Measurements from ENCODE around the gene UBA1.
A peak's percentile ranks its signal among the peaks of the same experiment; 100 is the strongest.

The UBA1 gene

DNA sequence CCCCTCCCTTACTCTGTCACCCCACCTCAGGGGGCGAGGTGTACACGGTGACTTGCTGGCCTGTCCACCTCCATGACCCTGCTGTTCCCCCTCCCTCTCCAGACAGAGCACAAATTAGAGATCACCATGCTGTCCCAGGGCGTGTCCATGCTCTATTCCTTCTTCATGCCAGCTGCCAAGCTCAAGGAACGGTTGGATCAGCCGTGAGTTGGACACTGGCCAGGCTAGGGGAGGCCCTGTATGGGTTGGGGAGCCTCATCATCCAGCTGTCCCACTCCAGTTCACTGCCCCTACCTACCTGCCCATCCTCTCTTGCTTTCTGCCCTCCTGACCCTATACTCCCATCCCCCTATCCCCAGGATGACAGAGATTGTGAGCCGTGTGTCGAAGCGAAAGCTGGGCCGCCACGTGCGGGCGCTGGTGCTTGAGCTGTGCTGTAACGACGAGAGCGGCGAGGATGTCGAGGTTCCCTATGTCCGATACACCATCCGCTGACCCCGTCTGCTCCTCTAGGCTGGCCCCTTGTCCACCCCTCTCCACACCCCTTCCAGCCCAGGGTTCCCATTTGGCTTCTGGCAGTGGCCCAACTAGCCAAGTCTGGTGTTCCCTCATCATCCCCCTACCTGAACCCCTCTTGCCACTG, 20.9 kb downstream of the UBA1 start:
- DNase-seq = no peak

GRCh38 chrX:47215291-47215900, 21.8 kb downstream of the UBA1 start:
- no peak for DNase-seq

DNA sequence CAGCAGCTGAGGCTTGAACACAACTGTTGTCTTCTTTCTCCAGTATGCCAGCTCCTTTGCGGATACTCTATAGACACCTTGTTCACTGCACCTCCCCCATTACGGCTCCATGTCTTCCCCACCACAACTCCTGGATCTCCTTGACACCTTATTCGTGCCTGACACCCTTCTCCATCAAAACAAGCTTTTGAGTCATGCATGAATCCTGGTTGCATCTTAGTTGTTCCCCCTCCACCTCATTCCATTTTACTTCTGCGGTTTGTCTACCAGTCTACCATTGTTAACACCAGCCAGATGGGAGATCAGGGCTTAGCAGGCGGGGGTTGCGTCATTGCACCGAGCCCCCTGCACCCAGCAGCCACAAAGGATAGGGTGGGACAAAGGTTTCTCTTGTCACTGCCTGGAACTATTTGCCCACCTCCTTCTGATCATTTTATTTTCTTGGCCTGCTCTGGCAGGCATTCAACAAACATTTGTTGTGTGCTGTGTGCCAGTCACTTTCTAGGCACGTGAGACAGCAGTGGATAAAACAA, 22.8 kb downstream of the UBA1 start:
- DNase-seq = no peak

DNA sequence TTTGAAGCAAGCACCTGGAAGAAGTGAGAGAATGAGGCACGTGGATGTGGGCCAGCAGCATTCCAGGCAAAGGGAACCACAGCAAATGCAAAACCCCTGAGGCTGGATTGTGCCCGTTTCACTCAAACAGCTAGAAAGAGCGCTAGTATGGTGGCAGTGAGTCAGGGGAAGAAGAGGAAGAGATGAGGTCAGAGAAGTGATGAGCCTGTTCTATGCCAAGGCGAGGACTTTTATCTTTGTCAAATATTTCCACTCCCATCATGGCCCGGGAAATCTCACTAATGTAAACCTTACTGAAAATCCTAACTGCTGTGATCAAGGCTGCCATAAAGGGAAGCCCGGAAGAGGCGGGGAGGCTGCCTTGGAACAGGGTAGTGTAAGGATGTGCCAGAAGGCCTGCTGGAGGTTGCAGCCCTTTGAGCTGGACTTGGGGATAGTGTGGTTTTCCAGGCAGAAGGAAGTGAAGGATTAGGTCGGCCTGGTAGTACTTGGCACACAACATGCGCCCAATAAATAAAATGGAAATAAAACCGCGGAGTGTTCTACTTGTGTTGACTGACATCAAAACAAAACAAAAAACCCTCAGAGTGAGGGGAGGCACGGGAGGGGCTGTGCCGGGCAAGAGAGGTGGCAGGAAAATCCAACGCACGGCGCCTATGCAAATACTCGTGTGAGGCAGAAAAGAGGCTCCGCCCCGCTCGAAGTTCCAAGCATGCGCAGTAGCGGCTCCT, 23.7 kb downstream of the UBA1 start:
- DNase-seq = no peak

DNA sequence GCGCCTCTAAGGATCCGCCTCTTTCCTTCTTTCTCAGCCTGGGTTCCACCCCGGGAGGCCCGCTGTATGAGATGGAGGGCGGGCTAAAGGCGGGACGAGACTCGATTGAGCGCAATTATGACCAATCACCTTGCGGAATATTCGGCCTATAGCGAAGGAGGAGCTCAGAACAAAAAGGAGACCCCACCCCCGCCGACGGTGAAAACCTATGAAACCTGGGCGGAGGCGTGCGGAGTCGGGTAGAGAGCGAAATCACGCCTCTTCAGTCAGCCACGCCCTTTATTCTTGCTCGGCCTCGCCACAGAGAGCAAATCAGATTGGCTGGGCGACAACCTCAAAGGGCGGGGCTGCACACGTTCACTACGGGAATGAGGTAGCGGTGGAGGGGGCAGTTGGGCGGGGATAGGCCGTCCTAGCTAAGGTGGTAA, 24.2 kb downstream of the UBA1 start:
- peak; percentile 98 for DNase-seq

GRCh38 chrX:47218280-47218919, 24.8 kb downstream of the UBA1 start, which contains the start of gene CDK16:
Gene CDK16, plus strand, starts transcription at chrX:47218681. Its CDS starts 4,877 bp downstream, at chrX:47223558.
- peak; percentile 86 for DNase-seq

DNA sequence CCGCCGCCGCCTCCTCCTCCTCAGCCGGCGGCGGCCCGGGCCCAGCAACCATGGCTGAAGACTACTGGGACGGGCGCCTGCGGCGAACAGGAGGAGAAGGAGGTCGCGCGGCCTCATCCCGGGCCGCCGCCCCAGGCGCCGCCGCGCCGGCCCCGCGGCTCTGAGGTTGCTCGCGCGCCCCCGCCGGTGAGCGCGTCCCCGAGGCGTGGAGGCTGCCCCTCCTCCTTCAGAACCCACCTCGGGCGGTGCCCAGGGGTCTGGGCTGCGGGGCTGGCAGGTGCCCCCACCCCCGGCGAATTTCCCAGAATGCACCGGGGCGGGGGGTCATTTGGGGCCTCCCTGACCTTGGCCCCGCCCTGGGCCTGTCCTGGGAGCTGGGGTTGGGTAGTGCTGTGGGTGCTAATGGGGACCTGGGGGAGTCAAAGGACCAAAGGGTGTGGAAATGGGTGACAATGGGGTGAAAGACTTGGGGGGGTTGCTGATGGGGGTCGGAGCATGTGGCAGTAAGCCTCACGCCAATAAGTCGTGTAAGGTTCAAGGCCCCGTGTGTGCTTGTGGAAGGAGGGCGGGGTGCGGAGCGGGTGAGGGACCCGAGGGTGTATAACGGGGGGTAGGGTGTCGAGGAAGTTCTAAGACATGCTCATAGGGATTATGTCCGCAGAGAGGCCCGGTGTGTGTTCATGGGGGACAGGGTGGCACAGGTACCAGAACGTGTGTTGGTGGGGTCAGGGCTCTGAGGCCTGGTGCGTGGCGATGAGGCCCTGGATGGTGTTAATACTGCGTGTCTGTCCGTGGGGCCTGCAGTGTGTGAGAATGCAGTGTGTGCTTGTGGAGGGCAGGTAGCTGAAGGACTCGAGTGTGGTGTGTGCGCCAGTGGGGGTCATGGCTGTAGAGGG, 25.5 kb downstream of the UBA1 start:
- peak; percentile 54 for DNase-seq

- DNase-seq = no peak
Measured at GRCh38 chrX:47221756-47222155, 28.1 kb downstream of the UBA1 start.

- no peak for DNase-seq
Measured at GRCh38 chrX:47222751-47223350, 29.2 kb downstream of the UBA1 start.

- DNase-seq = no peak
Measured at GRCh38 chrX:47223476-47224250, 30.0 kb downstream of the UBA1 start.

DNA sequence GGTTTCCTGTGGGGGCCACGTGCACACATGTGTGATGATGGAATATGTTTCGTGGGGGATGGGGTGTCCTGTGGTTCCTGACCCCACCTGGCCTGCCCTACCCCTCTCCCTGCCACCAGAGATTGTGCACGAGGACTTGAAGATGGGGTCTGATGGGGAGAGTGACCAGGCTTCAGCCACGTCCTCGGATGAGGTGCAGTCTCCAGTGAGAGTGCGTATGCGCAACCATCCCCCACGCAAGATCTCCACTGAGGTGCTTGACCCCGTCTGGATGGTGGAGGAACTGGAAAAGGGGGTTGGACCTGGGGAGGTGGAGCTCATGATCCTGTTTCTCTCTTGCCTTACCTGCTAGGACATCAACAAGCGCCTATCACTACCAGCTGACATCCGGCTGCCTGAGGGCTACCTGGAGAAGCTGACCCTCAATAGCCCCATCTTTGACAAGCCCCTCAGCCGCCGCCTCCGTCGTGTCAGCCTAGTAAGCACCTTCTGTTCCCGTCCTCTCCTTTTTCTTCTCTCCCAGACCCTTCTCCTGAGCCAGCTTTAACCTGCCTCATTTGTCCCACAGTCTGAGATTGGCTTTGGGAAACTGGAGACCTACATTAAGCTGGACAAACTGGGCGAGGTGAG, 30.8 kb downstream of the UBA1 start:
- DNase-seq = no peak

- DNase-seq = no peak
Measured at GRCh38 chrX:47224896-47225290, 31.3 kb downstream of the UBA1 start.

DNA sequence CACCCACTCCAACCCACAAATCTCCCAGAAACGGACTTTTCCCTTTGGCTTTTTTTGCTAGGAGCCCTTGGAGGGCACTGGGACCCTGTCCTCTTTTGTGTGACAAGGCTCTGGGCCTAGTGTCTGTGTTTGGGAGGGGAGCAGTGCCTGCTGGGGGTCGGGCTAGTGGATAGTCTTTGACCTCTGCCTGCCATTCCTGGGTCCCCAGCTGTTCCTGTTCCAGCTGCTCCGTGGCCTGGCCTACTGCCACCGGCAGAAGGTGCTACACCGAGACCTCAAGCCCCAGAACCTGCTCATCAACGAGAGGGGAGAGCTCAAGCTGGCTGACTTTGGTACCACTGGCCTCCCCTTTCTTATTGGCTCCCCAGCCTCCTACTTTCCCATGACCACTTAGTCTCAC, 32.4 kb downstream of the UBA1 start:
- no peak for DNase-seq

- DNase-seq = no peak
Measured at GRCh38 chrX:47226531-47227333, 33.1 kb downstream of the UBA1 start.

DNA sequence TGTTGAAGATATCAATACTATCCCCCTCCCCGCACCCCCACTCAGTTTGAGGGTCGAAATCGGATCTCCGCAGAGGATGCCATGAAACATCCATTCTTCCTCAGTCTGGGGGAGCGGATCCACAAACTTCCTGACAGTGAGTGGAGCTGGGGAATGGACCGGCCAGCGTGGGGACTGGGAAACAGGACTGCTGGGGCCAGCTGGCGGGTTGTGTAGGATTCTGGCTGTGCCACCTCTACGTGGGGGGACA, 33.6 kb downstream of the UBA1 start:
- DNase-seq = no peak

DNA sequence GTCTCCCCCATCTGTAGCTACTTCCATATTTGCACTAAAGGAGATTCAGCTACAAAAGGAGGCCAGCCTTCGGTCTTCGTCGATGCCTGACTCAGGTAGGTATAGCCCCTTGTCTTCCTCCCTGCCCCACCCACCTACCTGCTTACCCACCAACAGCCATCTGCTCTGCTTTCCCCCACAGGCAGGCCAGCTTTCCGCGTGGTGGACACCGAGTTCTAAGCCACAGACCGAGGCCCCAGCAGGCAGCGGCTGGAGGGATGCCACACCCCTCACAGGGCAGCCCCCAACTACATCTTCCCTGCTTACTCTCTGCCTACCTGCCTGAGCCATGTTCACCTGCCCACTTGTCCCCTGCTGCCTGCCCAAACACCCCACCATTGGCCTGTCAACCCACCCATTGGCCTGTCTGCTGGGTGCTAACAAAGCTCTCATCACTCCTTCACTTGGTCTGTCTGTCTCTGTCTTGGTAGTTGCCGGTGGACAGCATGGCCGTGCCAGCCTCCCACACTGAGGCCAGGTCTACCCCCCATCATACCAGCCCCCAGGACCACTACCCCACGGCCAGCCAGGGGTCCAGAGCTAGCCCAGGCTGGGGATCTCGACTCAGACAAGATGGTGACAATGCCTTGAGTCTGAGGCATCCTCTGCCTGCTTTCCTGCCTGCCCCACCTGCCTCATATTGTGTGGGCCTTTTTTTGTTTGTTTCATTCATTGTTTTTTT, 35.1 kb downstream of the UBA1 start:
- DNase-seq = no peak

DNA sequence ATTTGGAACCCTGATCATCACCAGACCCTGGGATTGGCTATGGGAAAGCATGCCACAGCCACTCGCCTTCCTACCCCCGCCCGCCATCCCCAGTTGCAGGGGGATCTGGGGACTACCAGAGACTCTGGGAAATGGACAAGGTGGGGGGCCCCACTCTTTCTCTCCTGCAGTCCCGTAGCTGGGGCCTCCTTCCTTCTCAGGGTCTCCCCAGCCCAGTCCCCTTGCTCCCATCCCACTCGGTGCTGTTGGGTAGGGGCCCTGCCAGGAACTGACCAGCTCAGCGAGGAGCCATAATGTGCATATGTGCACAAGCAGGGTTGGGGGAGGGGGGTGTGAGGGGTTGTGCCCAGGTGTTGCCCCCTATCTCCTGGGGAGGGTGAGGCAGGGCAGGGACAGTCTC, 35.8 kb downstream of the UBA1 start:
- no peak for DNase-seq

DNA sequence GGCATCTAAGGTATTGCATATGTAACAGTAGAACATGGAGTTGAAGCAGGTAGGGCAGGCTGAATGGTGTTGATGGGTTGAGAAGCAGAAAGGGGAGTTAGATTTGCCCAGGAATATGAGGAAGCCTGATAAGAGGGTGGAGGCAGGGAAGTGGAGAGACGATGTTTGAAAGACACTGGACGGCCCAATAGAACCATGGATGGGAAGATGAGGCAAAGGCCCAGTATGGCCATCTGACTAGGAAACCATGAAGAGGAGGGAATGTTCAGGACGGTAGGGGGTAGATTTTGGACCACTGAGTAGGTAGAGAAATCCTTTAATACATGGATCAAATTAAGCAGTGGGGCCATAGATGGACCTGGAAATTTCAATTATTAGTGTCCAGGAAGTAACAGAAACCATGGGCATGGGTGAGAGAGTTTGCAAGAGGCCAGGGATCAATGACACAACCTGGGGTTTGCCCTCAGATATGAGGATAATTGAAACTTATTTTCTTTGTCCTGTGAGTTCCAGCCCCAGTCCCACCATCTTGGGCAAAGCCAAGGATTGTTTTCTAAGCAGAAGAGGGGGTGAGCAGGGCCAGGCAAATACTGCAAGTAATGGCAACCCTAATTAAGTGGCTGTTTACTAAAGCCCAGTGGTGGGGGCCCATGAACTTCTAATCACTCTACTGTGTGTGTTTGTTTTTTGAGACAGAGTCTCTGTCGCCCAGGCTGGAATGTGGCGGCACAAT, 36.7 kb downstream of the UBA1 start:
- DNase-seq = no peak

DNA sequence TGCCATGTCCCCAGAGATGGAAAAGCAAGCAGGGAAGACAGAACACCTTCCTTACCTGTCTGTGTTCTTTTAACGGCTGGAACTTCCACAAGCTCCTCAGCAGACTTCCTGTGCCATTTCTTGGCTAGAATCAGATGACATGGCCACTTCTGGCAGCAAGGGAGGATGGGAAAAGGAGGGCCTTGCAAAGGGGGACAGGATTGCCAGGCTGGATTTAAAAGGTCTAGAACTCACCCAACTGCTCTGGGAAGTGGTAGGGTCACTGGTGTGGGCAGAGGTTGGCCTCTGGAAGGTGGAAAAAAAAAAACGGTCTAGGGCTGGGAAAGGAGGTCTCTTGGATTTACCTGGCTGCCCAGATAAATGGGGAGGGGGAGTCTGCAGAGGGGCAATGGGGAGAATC, 37.5 kb downstream of the UBA1 start:
- no peak for DNase-seq
